ENCODE data around the gene CFAP410.

CFAP410 gene

DNA sequence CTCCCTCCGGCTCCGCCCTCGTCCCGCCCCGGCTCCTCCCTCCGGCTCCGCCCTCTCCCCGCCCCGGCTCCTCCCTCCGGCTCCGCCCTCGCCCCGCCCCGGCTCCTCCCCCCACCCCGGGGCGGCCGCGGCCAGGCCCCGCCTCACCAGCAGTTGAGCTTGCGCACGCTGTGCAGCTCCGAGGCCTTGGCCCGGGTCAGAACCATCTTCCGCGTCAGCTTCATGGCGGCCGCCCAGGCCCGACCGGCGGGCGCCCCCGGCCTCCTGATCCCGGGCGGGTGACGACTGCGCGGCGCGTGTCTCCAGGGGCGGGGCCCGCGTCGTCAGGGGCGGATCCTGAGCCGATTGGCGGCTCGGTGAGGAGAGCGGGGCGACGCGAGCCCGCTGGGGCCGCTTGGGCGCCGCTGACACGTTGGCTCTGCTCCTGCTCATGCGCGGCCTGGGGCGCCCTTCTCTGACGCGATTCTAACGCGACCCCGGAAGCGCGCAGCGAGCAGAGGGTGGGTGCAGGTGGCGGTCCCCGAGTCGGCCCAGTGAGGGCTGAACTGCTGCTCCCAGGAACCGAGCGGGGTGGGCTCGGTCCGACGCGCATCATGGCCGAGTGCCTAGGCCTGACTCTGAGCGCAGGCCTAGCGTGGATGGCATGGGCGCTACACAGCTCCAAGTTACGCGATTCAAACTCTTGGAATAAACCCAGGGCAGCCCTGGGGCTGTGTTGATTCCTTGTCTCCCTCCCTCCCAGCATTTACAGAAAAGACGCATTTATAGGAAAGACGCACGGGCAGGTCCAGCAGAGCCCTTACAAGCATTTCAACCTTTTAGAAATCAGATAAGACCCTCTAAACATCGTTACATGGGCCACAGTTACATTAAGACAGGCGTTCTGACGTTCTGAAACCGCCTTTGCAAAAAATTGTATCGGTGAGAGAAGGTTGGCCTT lies at the start of gene CFAP410:
Gene CFAP410, minus strand, starts transcription at position 420 of the 940 bp plus-strand sequence. Its CDS starts 196 bp downstream, at position 224.
- peak; percentile 73 for DNase-seq (ENCODE audit: low read depth, low spot score)

GRCh38 chr21:44384968-44385367 lies 45.8 kb upstream of the CFAP410 start:
- DNase-seq (ENCODE audit: low read depth, low spot score) = no peak

- no peak for DNase-seq (ENCODE audit: low read depth, low spot score)
Observed at GRCh38 chr21:44383216-44383615, 44.0 kb upstream of the CFAP410 start.

- no peak for DNase-seq (ENCODE audit: low read depth, low spot score)
Observed at GRCh38 chr21:44382536-44382935, 43.3 kb upstream of the CFAP410 start.

GRCh38 chr21:44381874-44382273 lies 42.7 kb upstream of the CFAP410 start:
- no peak for DNase-seq (ENCODE audit: low read depth, low spot score)

- DNase-seq (ENCODE audit: low read depth, low spot score) = no peak
Observed at GRCh38 chr21:44380876-44381275, 41.7 kb upstream of the CFAP410 start.

GRCh38 chr21:44379991-44380865 lies 41.0 kb upstream of the CFAP410 start:
- DNase-seq (ENCODE audit: low read depth, low spot score) = no peak

DNA sequence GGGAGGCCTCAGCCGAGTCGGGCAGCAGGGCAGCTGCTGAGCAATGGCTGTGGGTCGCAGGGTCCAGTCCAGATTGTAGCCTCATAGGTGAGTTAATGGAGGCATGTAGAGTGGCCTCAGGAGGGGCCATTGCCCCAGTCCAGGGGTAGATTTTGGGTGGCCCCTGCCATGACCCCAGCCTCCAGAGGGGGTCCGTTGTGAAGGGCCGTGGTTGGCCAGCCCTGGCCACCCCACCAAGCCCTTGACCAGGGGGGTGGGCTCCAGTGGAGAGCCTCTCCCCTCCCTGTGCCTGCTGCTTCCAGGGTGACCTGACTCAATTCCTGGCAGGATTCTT lies 40.3 kb upstream of the CFAP410 start:
- no peak for DNase-seq (ENCODE audit: low read depth, low spot score)

GRCh38 chr21:44378646-44379514 lies 39.7 kb upstream of the CFAP410 start:
- no peak for DNase-seq (ENCODE audit: low read depth, low spot score)

DNA sequence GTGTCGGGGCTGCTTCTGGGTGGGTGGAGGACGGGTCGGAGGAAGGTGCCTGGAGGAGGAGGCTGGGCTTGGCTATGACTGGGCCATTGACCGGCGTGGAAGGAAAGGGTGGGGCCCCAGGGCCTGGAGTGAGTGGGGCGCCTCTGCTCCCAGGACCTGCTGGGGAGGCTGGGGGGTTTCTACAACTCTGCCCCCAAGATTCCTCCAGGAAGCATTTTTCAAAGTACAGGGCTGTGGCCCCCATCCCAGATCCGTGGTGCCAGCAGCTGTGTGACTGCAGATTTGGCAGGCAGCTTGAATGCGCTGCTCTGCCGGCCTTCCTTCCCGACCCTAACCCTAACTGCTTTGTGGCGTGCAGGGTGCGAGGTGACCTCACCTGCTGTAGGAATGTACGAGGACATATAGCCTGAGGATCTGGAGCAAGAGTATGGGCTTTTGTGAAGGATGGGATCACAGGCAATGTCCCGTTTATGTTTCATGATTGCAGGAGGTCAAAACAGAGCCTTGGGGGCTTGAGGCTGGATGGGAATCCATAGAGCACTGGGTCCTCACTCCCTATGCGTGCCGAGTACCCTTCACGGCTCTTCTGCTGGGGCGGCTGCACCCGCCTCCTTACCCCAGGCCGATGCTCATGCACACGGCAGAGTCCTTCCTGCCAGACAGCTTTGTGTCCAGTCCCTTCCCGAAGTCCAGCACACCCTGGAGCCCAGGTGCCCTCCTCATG lies 38.9 kb upstream of the CFAP410 start:
- DNase-seq (ENCODE audit: low read depth, low spot score) = no peak

- DNase-seq (ENCODE audit: low read depth, low spot score) = no peak
Observed at GRCh38 chr21:44377201-44377921, 38.2 kb upstream of the CFAP410 start.

GRCh38 chr21:44376606-44377005 lies 37.4 kb upstream of the CFAP410 start:
- DNase-seq (ENCODE audit: low read depth, low spot score) = no peak

DNA sequence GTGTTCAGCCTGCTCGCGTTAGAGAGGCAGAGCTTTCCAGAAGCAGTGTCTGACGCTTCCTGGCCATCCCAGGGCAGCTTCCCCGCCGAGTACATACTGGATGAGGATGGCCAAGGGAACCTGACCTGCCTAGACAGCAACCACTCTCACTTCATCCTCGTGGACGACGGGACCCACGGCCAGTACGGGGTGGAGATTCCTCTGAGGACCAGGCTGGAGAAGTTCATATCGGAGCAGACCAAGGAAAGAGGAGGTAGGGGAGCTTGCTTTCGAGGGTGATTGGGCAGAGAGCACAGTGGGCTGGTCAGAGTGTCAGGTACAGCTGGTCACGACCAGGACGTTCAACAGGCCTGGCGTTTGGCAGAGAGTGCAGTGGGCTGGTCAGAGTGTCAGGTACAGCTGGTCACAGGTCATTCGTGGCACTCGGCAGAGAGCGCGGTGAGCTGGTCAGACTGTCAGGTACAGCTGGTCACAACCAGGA lies 36.6 kb upstream of the CFAP410 start:
- no peak for DNase-seq (ENCODE audit: low read depth, low spot score)

DNA sequence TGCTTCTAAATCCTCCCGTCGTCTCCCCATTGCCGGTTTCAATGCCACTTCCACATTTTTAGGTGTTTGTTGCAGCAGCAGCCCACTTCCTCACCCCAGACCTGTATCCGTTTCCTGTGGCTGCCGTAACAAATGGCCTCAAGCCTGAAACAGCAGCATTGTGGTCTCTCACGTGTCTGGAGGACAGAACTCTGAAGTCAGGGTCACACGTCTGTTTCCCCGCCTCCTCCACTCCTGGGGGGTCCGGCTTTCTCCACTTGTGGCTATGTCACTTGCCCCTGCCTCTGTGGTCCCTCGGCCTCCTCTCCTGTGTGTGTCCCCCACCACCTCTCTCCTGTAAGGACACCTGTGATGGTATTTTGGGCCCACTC lies 36.1 kb upstream of the CFAP410 start:
- DNase-seq (ENCODE audit: low read depth, low spot score) = no peak

- DNase-seq (ENCODE audit: low read depth, low spot score) = no peak
Observed at GRCh38 chr21:44374601-44375280, 35.6 kb upstream of the CFAP410 start.

- no peak for DNase-seq (ENCODE audit: low read depth, low spot score)
Observed at GRCh38 chr21:44372616-44373015, 33.4 kb upstream of the CFAP410 start.

GRCh38 chr21:44371596-44371995 lies 32.4 kb upstream of the CFAP410 start:
- no peak for DNase-seq (ENCODE audit: low read depth, low spot score)

GRCh38 chr21:44370786-44371410 lies 31.7 kb upstream of the CFAP410 start:
- no peak for DNase-seq (ENCODE audit: low read depth, low spot score)

Measured in iPS DF 19.7 (cell line).